PC-9 (cell line): Measurements from ENCODE around the gene MRPL3. TPM values are rescaled to one million over a fixed set of nuclear protein-coding genes. Genes with fewer than 3 reads are reported as not detected.

Experiments
- BruUV-seq: library from RNA; stranded (reverse); fragments of 400-500 nt; replicated peaks from 2 replicates; lab custom pipeline; 2021; lab: Mats Ljungman, UMichigan
- CTCF ChIA-PET: fragments of 300-600 bp; sonication (Branson Sonifier 250); formaldehyde crosslinking; loops from one replicate; lab custom pipeline; 2022; ENCODE audit warnings: antibody characterized with exemption; lab: Charles Lee
- POLR2A ChIA-PET: fragments of 300-600 bp; sonication (Branson Sonifier 250); formaldehyde crosslinking; loops from one replicate; lab custom pipeline; 2022; ENCODE audit warnings: antibody characterized with exemption; ENCODE audit not compliant: unreplicated experiment; lab: Charles Lee
- DNase-seq, 2 experiments: peaks; one replicate each; pipeline versions ENCODE4 v3.0.0 to v3.0.0-alpha.2; 2015 to 2022; ENCODE audit warnings: mixed read lengths in 1 of 2
- H2AFZ ChIP-seq: fragments of 200-600 bp; sonication (generic); 2 replicates; pipeline ENCODE4 v1.8.1; 2017; ENCODE audit warnings: antibody characterized with exemption
- H3F3A ChIP-seq: fragments of 200-600 bp; sonication (generic); 2 replicates; pipeline ENCODE4 v1.8.1; 2017; ENCODE audit warnings: antibody characterized with exemption, mild to moderate bottlenecking, low read depth; ENCODE audit not compliant: insufficient read depth
- H3K27ac ChIP-seq: fragments of 200-600 bp; sonication (generic); 2 replicates; pipeline ENCODE4 v1.6.1; 2016; ENCODE audit warnings: mixed run types
- H3K27me3 ChIP-seq: fragments of 200-600 bp; sonication (generic); 2 replicates; pipeline ENCODE4 v1.6.1; 2016; ENCODE audit warnings: low read depth, mixed run types; ENCODE audit not compliant: insufficient read depth
- H3K36me3 ChIP-seq: fragments of 200-600 bp; sonication (generic); 2 replicates; pipeline ENCODE4 v1.6.1; 2016; ENCODE audit warnings: low read depth, mixed run types
- H3K4me1 ChIP-seq: fragments of 200-600 bp; sonication (generic); replicated peaks from 2 replicates; pipeline ENCODE4 v1.6.1; 2016; ENCODE audit warnings: mixed run types; ENCODE audit not compliant: insufficient read depth
- H3K4me2 ChIP-seq: fragments of 200-600 bp; sonication (generic); 2 replicates; pipeline ENCODE4 v1.6.1; 2017; ENCODE audit warnings: mixed run types
- H3K4me3 ChIP-seq: fragments of 200-600 bp; sonication (generic); 2 replicates; pipeline ENCODE4 v1.6.1; 2016; ENCODE audit warnings: mixed run types
- H3K79me2 ChIP-seq: fragments of 200-600 bp; sonication (generic); 2 replicates; pipeline ENCODE4 v1.6.1; 2017; ENCODE audit warnings: low read depth, mixed run types
- H3K9me2 ChIP-seq: fragments of 200-600 bp; sonication (generic); 2 replicates; pipeline ENCODE4 v1.8.1; 2017; ENCODE audit warnings: mild to moderate bottlenecking; ENCODE audit not compliant: insufficient read depth
- H3K9me3 ChIP-seq: fragments of 200-600 bp; sonication (generic); 2 replicates; pipeline ENCODE4 v1.8.1; 2016; ENCODE audit warnings: low read depth; ENCODE audit not compliant: insufficient read depth
- H4K20me1 ChIP-seq: fragments of 200-600 bp; sonication (generic); 2 replicates; pipeline ENCODE4 v1.8.1; 2017; ENCODE audit not compliant: insufficient read depth
- CTCF ChIP-seq: fragments of 200-600 bp; sonication (generic); conservative IDR thresholded peaks from 2 replicates; pipeline ENCODE4 v1.6.1; 2017; ENCODE audit warnings: mixed run types, antibody characterized with exemption, mild to moderate bottlenecking, moderate library complexity
- EZH2 ChIP-seq: fragments of 200-600 bp; sonication (generic); IDR thresholded peaks from 2 replicates; pipeline ENCODE4 v1.8.0; 2017; ENCODE audit warnings: antibody characterized with exemption, low read depth
- intact Hi-C: fragments of 100-400 bp; cut with micrococcal nuclease; formaldehyde crosslinking; loops from one replicate; pipeline ENCODE4 v1.10.0; 2022; ENCODE audit not compliant: unreplicated experiment
- total RNA-seq: library from RNA; stranded (reverse); gene quantifications from 2 replicates; pipeline ENCODE4 v1.2.3, GENCODE V29; 2021

MRPL3 gene
- total RNA-seq, 1 experiment from 2014 or later: 109 TPM

GRCh38 chr3:131457220-131457619 lies 45.6 kb downstream of the MRPL3 start:
- Histone ChIP-seq H3F3A (0 out of 2 replicates have a peak, but pooled peaks cover 8% of the 10 kb centered on the region), H3K4me2 (no peak overlapping the region), H3K9me2 (no peaks in the 10 kb centered on the region), H4K20me1 (no peaks in the 10 kb centered on the region), H3K27ac (no peak overlapping the region), H3K9me3 (no peaks in the 10 kb centered on the region), H3K4me3 (no peak overlapping the region), H3K79me2 (no peaks in the 10 kb centered on the region), H3K4me1 (no peaks in the 10 kb centered on the region; the same call in 1 of the 2 replicates), H2AFZ (no peak overlapping the region), H3K27me3 (no peaks in the 10 kb centered on the region), H3K36me3 (no peaks in the 10 kb centered on the region)
- no TSS peak for BruUV-seq
- intact Hi-C loops: no loop called here
- ChIA-PET POLR2A (no interaction called here), CTCF (no interaction called here)
- TF ChIP-seq CTCF (no peak), EZH2 (no peak)
- no peak for DNase-seq

- intact Hi-C loops: no loop called here
- H3K4me3 ChIP-seq: no peak overlapping the region
- H3K9me3 ChIP-seq: no peaks in the 10 kb centered on the region
- DNase-seq: no peak
- H3K4me1 ChIP-seq: no peaks in the 10 kb centered on the region; the same call in 1 of the 2 replicates
- no peaks in the 10 kb centered on the region for H3K27me3 ChIP-seq
- no TSS peak for BruUV-seq
- H3K9me2 ChIP-seq: no peaks in the 10 kb centered on the region
- 0 out of 2 replicates have a peak, but pooled peaks cover 8% of the 10 kb centered on the region for H3F3A ChIP-seq
- H2AFZ ChIP-seq: no peak overlapping the region
- H3K36me3 ChIP-seq: no peaks in the 10 kb centered on the region
- no peak overlapping the region for H3K4me2 ChIP-seq
- H3K79me2 ChIP-seq: no peaks in the 10 kb centered on the region
- no peaks in the 10 kb centered on the region for H4K20me1 ChIP-seq
- no peak overlapping the region for H3K27ac ChIP-seq
- POLR2A ChIA-PET: no interaction called here
- TF ChIP-seq CTCF (no peak), EZH2 (no peak)
- CTCF ChIA-PET: no interaction called here
These were observed 48.3 kb downstream of the MRPL3 start for GRCh38 chr3:131454501-131454900.

- Histone ChIP-seq H3K79me2 (no peaks in the 10 kb centered on the region), H3K27ac (no peak overlapping the region), H3F3A (0 out of 2 replicates have a peak, but pooled peaks cover 8% of the 10 kb centered on the region), H3K4me1 (no peaks in the 10 kb centered on the region; the same call in 1 of the 2 replicates), H2AFZ (no peak overlapping the region), H3K27me3 (no peaks in the 10 kb centered on the region), H4K20me1 (no peaks in the 10 kb centered on the region), H3K9me2 (no peaks in the 10 kb centered on the region), H3K4me2 (no peak overlapping the region), H3K36me3 (no peaks in the 10 kb centered on the region), H3K9me3 (no peaks in the 10 kb centered on the region), H3K4me3 (no peak overlapping the region)
- BruUV-seq: no TSS peak
- ChIA-PET POLR2A (no interaction called here), CTCF (no interaction called here)
- intact Hi-C loops: no loop called here
- no peak for TF ChIP-seq CTCF
- no peak for TF ChIP-seq EZH2
- DNase-seq: no peak
These were observed 49.2 kb downstream of the MRPL3 start for GRCh38 chr3:131453533-131453932.
